HL-60 (cell line): ENCODE data around the gene SOCS3.

Source experiments
- DNase-seq, 2 experiments: peaks; one replicate each; pipeline ENCODE4 v3.0.0-alpha.2; 2010 to 2020; ENCODE audit warnings: low read depth in 1 of 2, low spot score in 1 of 2
- H3K27ac ChIP-seq: fragments of 250-450 bp; sonication (Bioruptor Pico); replicated peaks from 2 replicates; pipeline ENCODE4 v1.5.1; 2020; ENCODE audit warnings: mild to moderate bottlenecking, moderate library complexity
- H3K27me3 ChIP-seq: fragments of 250-450 bp; sonication (Bioruptor Pico); 2 replicates; pipeline ENCODE4 v1.5.1; 2021; ENCODE audit warnings: mild to moderate bottlenecking, moderate library complexity; ENCODE audit not compliant: insufficient read depth, poor library complexity, severe bottlenecking
- H3K4me3 ChIP-seq: replicated peaks from 2 replicates; pipeline ENCODE4 v1.5.1; 2011; ENCODE audit warnings: mild to moderate bottlenecking, control low read depth, low read length; ENCODE audit not compliant: insufficient read depth
- CTCF ChIP-seq: IDR thresholded peaks from one replicate; pipeline ENCODE4 v1.5.1; 2011; ENCODE audit warnings: low read length, control low read depth, inconsistent platforms; ENCODE audit not compliant: insufficient read depth
- GABPA ChIP-seq: IDR thresholded peaks from 2 replicates; pipeline ENCODE4 v1.6.1; 2012; ENCODE audit warnings: low read depth
- POLR2AphosphoS5 ChIP-seq: IDR thresholded peaks from 2 replicates; pipeline ENCODE4 v1.6.1; 2012; ENCODE audit warnings: low read depth
- REST ChIP-seq: IDR thresholded peaks from 2 replicates; pipeline ENCODE4 v1.6.1; 2012; ENCODE audit warnings: low read depth; ENCODE audit not compliant: insufficient replicate concordance
- SPI1 ChIP-seq: IDR thresholded peaks from 2 replicates; pipeline ENCODE4 v1.6.1; 2012; ENCODE audit warnings: low read depth, mild to moderate bottlenecking, borderline replicate concordance

The SOCS3 gene

GRCh38 chr17:78392295-78392694, 32.4 kb upstream of the SOCS3 start:
- TF ChIP-seq REST, result no peak
- TF ChIP-seq CTCF, result no peak
- no peak for TF ChIP-seq SPI1
- TF ChIP-seq GABPA, result no peak
- no peak for TF ChIP-seq POLR2AphosphoS5
- H3K27me3 ChIP-seq, result no peaks in the 10 kb centered on the region
- H3K4me3 ChIP-seq, result no peak overlapping the region
- H3K27ac ChIP-seq, result no peak overlapping the region
- no peak for DNase-seq

GRCh38 chr17:78391843-78392242, 32.0 kb upstream of the SOCS3 start:
- DNase-seq, result no peak
- no peak overlapping the region for H3K27ac ChIP-seq
- TF ChIP-seq SPI1, result no peak

GRCh38 chr17:78391051-78391431, 31.2 kb upstream of the SOCS3 start:
- no peak for DNase-seq
- no peak overlapping the region for H3K27ac ChIP-seq
- TF ChIP-seq REST (no peak), CTCF (no peak), POLR2AphosphoS5 (no peak), GABPA (no peak), SPI1 (no peak)
- H3K4me3 ChIP-seq, result no peak overlapping the region
- H3K27me3 ChIP-seq, result no peaks in the 10 kb centered on the region

More at GRCh38 chr17:78391843-78392242, 32.0 kb upstream of the SOCS3 start:
- Histone ChIP-seq H3K4me3 (no peak overlapping the region), H3K27me3 (no peaks in the 10 kb centered on the region)

- no peak for DNase-seq
- no peak overlapping the region for H3K27ac ChIP-seq
Observed at GRCh38 chr17:78390241-78391050, 30.6 kb upstream of the SOCS3 start.

More at GRCh38 chr17:78390241-78391050, 30.6 kb upstream of the SOCS3 start:
- no peak overlapping the region for H3K4me3 ChIP-seq
- no peak for TF ChIP-seq SPI1
- TF ChIP-seq REST, result no peak
- TF ChIP-seq POLR2AphosphoS5, result no peak
- no peak for TF ChIP-seq CTCF
- H3K27me3 ChIP-seq, result no peaks in the 10 kb centered on the region
